B cell (primary cell): ENCODE measurements around the gene TSPOAP1.

Experiments
- EZH2 ChIP-seq: IDR thresholded peaks from 2 replicates; pipeline ENCODE4 v1.6.1; 2012; ENCODE audit warnings: borderline replicate concordance, low read depth, mild to moderate bottlenecking, moderate library complexity, low read length; ENCODE audit not compliant: insufficient read depth, poor library complexity, severe bottlenecking
- TF ChIP-seq, protein P1 (sequence below): fragments of 200-600 bp; IDR thresholded peaks from one replicate; pipeline ENCODE4 v1.8.0; 2022; ENCODE audit warnings: antibody characterized with exemption, mild to moderate bottlenecking

DNA sequence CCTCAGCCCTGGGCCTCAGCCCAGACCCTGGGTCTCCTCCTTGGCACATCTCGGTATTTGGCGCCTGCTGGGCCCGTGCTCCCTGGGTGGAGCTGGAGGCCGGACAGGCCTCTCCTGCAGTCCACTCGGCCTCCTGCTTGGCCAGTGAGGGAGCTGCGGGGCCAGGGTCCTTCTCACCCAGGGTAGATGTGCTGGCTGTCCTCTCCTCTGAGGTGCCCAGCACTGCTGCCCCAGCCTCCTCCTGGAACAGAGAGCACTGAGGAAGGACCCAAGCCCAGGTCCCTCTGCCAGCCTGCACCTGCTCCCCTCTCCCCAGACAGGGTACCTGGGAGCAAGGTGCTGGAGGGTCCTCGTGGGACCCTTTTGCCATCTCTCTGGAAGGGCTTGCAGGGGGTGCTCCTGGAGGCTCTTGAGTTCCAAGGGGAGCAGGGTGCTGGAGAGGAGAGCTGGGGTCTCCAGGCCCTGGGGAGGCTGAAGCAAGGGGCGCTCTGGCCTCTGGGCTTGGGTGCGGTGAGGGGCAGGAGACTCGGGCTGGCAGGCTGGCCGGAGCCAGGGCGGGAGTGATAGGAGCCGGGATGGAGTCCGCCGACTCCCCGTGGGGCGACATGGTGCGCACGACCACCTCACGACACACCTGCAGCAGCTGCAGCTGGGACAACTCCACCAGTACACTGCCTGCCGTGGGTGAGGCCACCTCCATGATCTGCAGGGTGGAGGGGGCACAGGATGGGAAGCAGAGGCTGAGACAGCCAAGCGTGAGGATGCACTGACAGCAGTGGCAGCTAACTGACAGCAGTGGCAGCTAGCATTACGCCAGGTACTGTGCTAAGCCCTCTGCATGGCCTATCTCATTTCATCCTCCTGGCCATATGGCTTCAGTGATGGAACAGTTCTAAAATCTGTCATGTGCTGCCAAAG, 17.8 kb downstream of the TSPOAP1 start:
- no peak for TF ChIP-seq EZH2
- TF ChIP-seq, protein P1, sequence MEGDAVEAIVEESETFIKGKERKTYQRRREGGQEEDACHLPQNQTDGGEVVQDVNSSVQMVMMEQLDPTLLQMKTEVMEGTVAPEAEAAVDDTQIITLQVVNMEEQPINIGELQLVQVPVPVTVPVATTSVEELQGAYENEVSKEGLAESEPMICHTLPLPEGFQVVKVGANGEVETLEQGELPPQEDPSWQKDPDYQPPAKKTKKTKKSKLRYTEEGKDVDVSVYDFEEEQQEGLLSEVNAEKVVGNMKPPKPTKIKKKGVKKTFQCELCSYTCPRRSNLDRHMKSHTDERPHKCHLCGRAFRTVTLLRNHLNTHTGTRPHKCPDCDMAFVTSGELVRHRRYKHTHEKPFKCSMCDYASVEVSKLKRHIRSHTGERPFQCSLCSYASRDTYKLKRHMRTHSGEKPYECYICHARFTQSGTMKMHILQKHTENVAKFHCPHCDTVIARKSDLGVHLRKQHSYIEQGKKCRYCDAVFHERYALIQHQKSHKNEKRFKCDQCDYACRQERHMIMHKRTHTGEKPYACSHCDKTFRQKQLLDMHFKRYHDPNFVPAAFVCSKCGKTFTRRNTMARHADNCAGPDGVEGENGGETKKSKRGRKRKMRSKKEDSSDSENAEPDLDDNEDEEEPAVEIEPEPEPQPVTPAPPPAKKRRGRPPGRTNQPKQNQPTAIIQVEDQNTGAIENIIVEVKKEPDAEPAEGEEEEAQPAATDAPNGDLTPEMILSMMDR, result no peak
